ENCODE data around the gene DIAPH3.

- TF ChIP-seq HDAC2 (IDR thresholded peaks at IDR 0.05; ENCODE audit: borderline replicate concordance in 1 of 2, low read depth in 2 of 2, low read length in 2 of 2) (no peak), CTCF (IDR thresholded peaks at IDR 0.05; ENCODE audit: control extremely low read depth in 1 of 3, insufficient read depth in 1 of 3, low read depth in 1 of 3, low read length in 3 of 3) (no peak), BCL11A (IDR thresholded peaks at IDR 0.05; ENCODE audit: low read depth in 2 of 2, low read length in 2 of 2) (no peak), POLR2A (IDR thresholded peaks at IDR 0.05; ENCODE audit: control extremely low read depth in 1 of 2, low read depth in 2 of 2, low read length in 2 of 2) (no peak), EP300 (IDR thresholded peaks at IDR 0.05; ENCODE audit: borderline replicate concordance in 1 of 2, low read depth in 2 of 2, low read length in 2 of 2) (no peak), RBBP5 (IDR thresholded peaks at IDR 0.05; ENCODE audit: borderline replicate concordance, low read depth, low read length) (no peak), CBX5 (IDR thresholded peaks at IDR 0.05; ENCODE audit: low read depth, low read length) (no peak), USF2 (IDR thresholded peaks at IDR 0.05; ENCODE audit: low read length) (no peak), SUZ12 (IDR thresholded peaks at IDR 0.05; ENCODE audit: low read length) (no peak), YY1 (IDR thresholded peaks at IDR 0.05; ENCODE audit: low read depth, low read length) (no peak), MAX (IDR thresholded peaks at IDR 0.05) (no peak)
These were observed 24.5 kb downstream of the DIAPH3 start for GRCh38 chr13:60139272-60139671.

Data from H1 (cell line).